ENCODE results near the gene AK8. TPM values are rescaled to one million over a fixed set of nuclear protein-coding genes. Genes with fewer than 3 reads are reported as not detected.
"Not testable (repeated sequence)": the region's sequence is repeated elsewhere in the genome, so short reads cannot be mapped to it uniquely, and the experiment has no call there.

AK8 gene
- total RNA-seq, 1 donor from 2014 or later = 0.13 TPM

GRCh38 chr9:132721661-132722060 lies 156.4 kb downstream of the AK8 start:
- no peak for DNase-seq (ENCODE audit: low read depth)

- not testable (repeated sequence) for DNase-seq (ENCODE audit: low read depth)
Measured at GRCh38 chr9:132718381-132718928, 159.6 kb downstream of the AK8 start.

- DNase-seq (ENCODE audit: low read depth) = no peak
Measured at GRCh38 chr9:132717326-132717945, 160.6 kb downstream of the AK8 start.

- no peak for DNase-seq (ENCODE audit: low read depth)
Measured at GRCh38 chr9:132716007-132716406, 162.1 kb downstream of the AK8 start.

- no peak for DNase-seq (ENCODE audit: low read depth)
Measured at GRCh38 chr9:132712753-132713152, 165.3 kb downstream of the AK8 start.

- no peak for DNase-seq (ENCODE audit: low read depth)
Measured at GRCh38 chr9:132711846-132712245, 166.2 kb downstream of the AK8 start.

- DNase-seq (ENCODE audit: low read depth) = not testable (repeated sequence)
Measured at GRCh38 chr9:132711152-132711551, 166.9 kb downstream of the AK8 start.

GRCh38 chr9:132710333-132710732 lies 167.8 kb downstream of the AK8 start:
- DNase-seq (ENCODE audit: low read depth) = no peak

- DNase-seq (ENCODE audit: low read depth) = no peak
Measured at GRCh38 chr9:132708769-132709430, 169.2 kb downstream of the AK8 start.

GRCh38 chr9:132708239-132708638 lies 169.8 kb downstream of the AK8 start:
- DNase-seq (ENCODE audit: low read depth) = no peak

GRCh38 chr9:132703336-132703735 lies 174.7 kb downstream of the AK8 start:
- no peak for DNase-seq (ENCODE audit: low read depth)

- no peak for DNase-seq (ENCODE audit: low read depth)
Measured at GRCh38 chr9:132702254-132702653, 175.8 kb downstream of the AK8 start.

- no peak for DNase-seq (ENCODE audit: low read depth)
Measured at GRCh38 chr9:132699956-132700355, 178.1 kb downstream of the AK8 start.

GRCh38 chr9:132698989-132699388 lies 179.1 kb downstream of the AK8 start:
- DNase-seq (ENCODE audit: low read depth) = no peak

- DNase-seq (ENCODE audit: low read depth) = no peak
Measured at GRCh38 chr9:132697230-132697629, 180.9 kb downstream of the AK8 start.

- no peak for DNase-seq (ENCODE audit: low read depth)
Measured at GRCh38 chr9:132694144-132694543, 183.9 kb downstream of the AK8 start.

GRCh38 chr9:132690696-132691095 lies 187.4 kb downstream of the AK8 start:
- no peak for DNase-seq (ENCODE audit: low read depth)

GRCh38 chr9:132683873-132684272 lies 194.2 kb downstream of the AK8 start:
- DNase-seq (ENCODE audit: low read depth) = no peak

- no peak for DNase-seq (ENCODE audit: low read depth)
Measured at GRCh38 chr9:132681561-132681960, 196.5 kb downstream of the AK8 start.

- DNase-seq (ENCODE audit: low read depth) = no peak
Measured at GRCh38 chr9:132679946-132680625, 198.0 kb downstream of the AK8 start.

- no peak for DNase-seq (ENCODE audit: low read depth)
Measured at GRCh38 chr9:132677976-132678375, 200.1 kb downstream of the AK8 start.

All from myocyte (in vitro differentiated cells).